Lower leg skin (tissue), 4 donors: ENCODE measurements around the gene PCYOX1L. TPM values are rescaled to one million over a fixed set of nuclear protein-coding genes. Genes with fewer than 3 reads are reported as not detected.

Experiments
- DNase-seq, 2 donors: peaks; one replicate each; pipeline ENCODE4 v3.0.0-alpha.2; 2019; ENCODE audit warnings: low spot score in 2 of 2
- H3K4me3 ChIP-seq: fragments of 200-600 bp; sonication (generic); 2 replicates; pipeline ENCODE4 v1.5.1; 2017; ENCODE audit warnings: mild to moderate bottlenecking, low read depth; ENCODE audit not compliant: poor library complexity, severe bottlenecking
- POLR2A ChIP-seq, 2 donors: fragments of 450-650 bp; IDR thresholded peaks; one replicate each; pipeline ENCODE4 v1.6.1; 2016 to 2017; ENCODE audit warnings: antibody characterized with exemption in 2 of 2, mild to moderate bottlenecking in 1 of 2, moderate library complexity in 1 of 2
- WGBS, 2 donors: methylation state at CpG; one replicate each; pipeline ENCODE4 v1.1.5; 2018; 5-methylcytosine and 5-hydroxymethylcytosine counted together
- intact Hi-C: fragments of 100-400 bp; cut with DNase I; formaldehyde crosslinking; loops from one replicate; pipeline ENCODE4 v1.15.0; 2023; ENCODE audit warnings: low total_unique reads
- total RNA-seq, 4 donors: library from RNA; depleted of rRNA; stranded (reverse); fragments of >200 nt; gene quantifications; one replicate each; pipeline ENCODE4 v1.1.0, GENCODE V29; 2016
- TF ChIP-seq, protein P1 (sequence below), 3 donors: fragments of 450-650 bp; IDR thresholded peaks; one replicate each; pipeline ENCODE4 v1.5.1; 2016; ENCODE audit warnings: antibody characterized with exemption in 3 of 3, mild to moderate bottlenecking in 3 of 3, moderate library complexity in 2 of 3

Gene PCYOX1L
- total RNA-seq, 4 donors from 2014 or later, result 2.7 to 5.6 (median 3.9) TPM

DNA sequence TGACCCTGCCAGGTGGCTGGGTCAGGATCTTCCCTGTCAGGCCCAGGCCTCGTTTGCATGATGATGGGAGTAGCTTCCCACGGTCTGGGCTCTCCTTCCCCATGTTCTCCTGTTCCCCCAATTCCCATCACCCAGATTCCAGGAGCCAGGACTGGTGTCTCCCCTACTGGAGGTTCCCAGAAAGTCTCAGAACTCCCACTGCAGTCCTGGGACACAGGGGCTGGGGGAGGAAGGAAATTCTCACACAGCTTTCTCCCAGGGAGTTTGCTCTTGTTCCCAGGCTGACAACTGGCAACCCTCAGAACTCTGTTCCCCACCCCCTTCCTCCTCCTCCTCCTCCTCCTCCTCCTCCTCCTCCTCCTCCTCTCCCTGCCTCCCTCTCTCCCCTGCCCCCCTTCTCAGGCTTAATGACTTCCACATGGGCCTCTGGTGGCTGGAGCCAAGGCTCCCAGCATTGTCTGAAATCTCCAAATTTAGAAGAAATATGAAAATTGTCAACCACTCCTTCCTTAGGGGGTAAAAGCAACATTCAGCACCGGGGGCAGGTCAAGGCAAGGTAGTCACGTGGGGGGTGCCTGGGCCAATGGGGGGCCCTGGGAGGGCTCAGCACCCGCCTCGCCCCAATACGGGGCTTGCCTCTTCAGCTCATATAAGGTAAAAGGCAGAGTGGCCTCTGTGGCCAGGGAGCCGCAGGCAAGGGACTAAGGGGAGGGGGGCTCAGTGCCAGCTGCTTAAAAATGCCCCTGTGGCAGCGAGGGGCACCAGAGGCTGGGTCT is 48.5 kb downstream of the PCYOX1L start:
- WGBS, 2 donors, result 58 to 66% methylated on average over 9 of the region's 9 CpGs
- TF ChIP-seq POLR2A (IDR thresholded peaks at IDR 0.05), result no peak
- TF ChIP-seq, protein P1, sequence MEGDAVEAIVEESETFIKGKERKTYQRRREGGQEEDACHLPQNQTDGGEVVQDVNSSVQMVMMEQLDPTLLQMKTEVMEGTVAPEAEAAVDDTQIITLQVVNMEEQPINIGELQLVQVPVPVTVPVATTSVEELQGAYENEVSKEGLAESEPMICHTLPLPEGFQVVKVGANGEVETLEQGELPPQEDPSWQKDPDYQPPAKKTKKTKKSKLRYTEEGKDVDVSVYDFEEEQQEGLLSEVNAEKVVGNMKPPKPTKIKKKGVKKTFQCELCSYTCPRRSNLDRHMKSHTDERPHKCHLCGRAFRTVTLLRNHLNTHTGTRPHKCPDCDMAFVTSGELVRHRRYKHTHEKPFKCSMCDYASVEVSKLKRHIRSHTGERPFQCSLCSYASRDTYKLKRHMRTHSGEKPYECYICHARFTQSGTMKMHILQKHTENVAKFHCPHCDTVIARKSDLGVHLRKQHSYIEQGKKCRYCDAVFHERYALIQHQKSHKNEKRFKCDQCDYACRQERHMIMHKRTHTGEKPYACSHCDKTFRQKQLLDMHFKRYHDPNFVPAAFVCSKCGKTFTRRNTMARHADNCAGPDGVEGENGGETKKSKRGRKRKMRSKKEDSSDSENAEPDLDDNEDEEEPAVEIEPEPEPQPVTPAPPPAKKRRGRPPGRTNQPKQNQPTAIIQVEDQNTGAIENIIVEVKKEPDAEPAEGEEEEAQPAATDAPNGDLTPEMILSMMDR (IDR thresholded peaks at IDR 0.05), result no peak
- intact Hi-C loops, result no loop called here
- no peak for DNase-seq
- H3K4me3 ChIP-seq, result no peak overlapping the region

DNA sequence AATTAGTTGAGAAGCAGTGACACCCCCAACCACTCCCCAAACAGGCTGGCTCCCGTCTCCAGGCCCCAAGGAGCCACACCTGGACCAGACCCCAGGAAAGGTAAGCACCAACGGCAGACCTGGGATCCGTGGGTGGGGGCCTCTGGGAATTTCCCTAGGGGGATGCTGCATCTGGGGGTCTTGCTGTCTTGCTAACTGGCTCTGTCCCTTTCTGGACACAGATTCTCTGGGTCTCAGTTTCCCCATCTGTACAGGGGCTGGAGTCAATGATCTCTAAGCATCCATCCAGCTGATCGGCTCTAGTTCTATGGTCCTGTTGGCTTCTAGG is 49.1 kb downstream of the PCYOX1L start:
- peak overlapping the region; percentile 8 for H3K4me3 ChIP-seq
- intact Hi-C loops, result no loop called here
- TF ChIP-seq, protein P1 (IDR thresholded peaks at IDR 0.05), result no peak
- TF ChIP-seq POLR2A (IDR thresholded peaks at IDR 0.05), result no peak
- no peak for DNase-seq
- 49 to 52% methylated on average over 4 of the region's 4 CpGs for WGBS, 2 donors

DNA sequence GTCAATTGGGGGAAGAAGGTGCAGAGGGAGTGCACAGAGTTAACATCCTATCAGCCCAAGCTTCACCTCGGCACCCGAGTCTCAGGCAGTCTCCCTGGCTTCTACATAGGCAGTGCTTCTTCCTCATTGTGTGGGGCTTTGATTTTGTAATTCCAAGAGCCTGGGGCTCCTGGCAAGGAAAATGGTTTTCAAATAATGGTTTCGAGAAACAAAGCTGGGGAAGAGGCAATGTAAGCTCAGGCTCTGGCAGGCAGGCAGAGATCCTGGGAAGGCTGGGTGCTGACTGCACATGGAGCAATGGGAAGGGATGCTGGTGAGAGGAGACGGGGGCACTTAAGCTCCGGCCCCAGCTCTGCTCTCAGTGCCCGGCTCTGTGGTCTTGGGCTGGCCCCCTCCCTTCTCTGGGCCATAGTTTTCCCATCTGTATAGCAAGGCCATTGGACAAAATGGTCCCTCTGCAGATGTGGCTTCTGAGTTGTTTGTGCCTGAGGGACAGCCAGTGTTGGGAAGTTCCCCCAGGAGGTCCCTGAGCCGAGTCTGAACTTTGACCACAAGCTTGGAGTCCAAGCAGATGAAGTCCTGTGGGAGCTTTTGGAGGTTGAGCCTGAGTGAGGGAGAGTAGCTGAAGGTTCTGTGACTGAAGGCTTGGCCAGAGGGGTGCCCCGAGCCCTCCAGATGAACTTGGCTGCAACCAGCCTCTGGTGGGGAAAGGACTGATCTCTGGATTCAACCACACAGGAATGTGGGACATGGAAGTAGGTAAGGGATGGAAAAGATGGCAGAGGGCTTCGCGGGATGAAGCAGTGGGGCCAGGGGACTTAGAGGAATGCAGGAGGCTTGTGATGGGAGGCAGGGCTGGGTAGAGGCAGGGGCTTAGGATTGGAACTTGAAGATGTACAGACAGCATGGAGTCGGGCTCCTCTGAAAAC is 49.7 kb downstream of the PCYOX1L start:
- DNase-seq, result no peak
- intact Hi-C loops, result no loop called here
- TF ChIP-seq, protein P1 (IDR thresholded peaks at IDR 0.05), result no peak
- TF ChIP-seq POLR2A (IDR thresholded peaks at IDR 0.05), result no peak
- WGBS, 2 donors, result 45 to 58% methylated on average over 11 of the region's 11 CpGs
- peak overlapping the region; percentile 8 for H3K4me3 ChIP-seq

DNA sequence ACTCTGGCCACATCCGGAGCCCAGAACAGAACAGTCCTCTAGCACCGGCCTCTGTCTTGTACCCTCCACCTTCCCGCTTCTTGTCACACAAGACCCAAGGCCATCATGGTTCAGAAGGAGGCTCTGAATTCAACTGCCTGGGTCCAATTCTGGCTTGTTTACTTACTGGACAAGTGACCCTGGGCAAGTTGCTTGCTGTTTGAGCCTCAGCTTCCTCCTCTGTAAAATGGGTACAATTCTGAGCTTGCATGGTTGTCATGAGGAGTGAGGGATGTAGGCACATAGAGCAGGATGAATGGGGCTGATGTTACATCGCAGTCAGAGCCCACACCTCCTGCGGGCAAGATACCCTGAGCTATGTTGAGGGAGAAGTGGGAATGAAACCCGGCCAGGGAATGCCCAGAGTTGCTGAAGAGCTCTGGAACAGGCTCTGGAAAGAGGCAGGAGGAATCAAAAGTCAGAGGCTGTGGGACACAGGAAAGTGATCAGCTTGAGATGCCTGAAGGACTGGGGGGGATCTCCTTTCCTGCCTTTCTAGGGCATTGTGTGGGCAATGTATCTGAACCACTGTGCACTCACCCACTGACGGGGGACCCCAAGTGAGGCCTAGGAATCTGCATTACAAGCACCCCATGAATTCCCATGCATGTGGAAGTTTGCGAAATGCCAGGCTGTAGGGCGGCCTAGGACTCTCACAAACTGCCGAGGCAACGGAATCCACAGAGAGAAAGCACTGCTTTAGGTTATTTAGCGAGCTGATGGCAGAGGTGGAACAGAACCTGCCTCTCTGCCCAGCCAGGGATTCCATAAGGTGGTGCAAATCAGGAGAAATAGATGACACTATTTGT is 50.6 kb downstream of the PCYOX1L start:
- 82 to 90% methylated on average over 12 of the region's 12 CpGs for WGBS, 2 donors
- no peak for DNase-seq
- H3K4me3 ChIP-seq, result no peak overlapping the region
- TF ChIP-seq, protein P1 (IDR thresholded peaks at IDR 0.05), result no peak
- no peak for TF ChIP-seq POLR2A (IDR thresholded peaks at IDR 0.05)
- intact Hi-C loops, result no loop called here

DNA sequence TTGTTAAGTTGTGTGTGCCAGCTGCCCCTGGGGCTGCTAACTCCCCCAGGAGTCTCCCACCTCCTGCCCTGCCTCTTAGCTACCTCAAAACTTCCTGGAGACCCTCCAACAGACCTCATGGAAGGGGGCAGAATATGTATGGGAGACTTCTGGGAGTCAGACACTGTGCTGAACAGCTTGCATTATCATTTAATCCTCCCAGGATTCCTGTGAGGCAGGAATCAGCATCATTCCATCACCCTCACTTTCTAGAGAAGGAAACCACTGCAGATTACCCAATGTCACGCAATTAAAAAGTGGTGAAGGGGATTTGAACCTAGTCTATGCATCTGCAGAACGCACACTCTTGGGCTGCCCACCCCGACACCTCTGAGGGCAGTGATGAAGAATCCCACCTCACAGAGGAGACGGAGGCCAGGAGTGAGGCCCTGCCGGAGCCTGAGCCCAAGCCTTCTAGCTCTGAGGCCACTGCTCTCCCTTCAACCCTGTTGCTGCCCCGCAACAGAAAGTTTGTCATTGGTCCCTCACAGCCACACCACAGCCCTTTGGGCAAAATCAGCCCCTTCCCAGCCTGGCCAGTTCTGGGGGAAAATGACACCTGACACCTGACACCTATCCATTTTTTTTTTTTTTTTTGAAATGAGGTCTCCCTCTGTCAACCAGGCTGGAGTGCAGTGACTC is 51.6 kb downstream of the PCYOX1L start:
- TF ChIP-seq, protein P1 (IDR thresholded peaks at IDR 0.05), result no peak
- TF ChIP-seq POLR2A (IDR thresholded peaks at IDR 0.05), result no peak
- 82% methylated on average over 6 of the region's 6 CpGs for WGBS, 2 donors
- no peak overlapping the region for H3K4me3 ChIP-seq
- intact Hi-C loops, result no loop called here
- DNase-seq, result no peak
